ENCODE measurements around the gene KDM2A. TPM values are rescaled to one million over a fixed set of nuclear protein-coding genes. Genes with fewer than 3 reads are reported as not detected.
"Not testable (repeated sequence)": the region's sequence is repeated elsewhere in the genome, so short reads cannot be mapped to it uniquely, and the experiment has no call there.

KDM2A gene
- total RNA-seq, 2 donors from 2014 or later = 40.1 to 130 TPM

DNA sequence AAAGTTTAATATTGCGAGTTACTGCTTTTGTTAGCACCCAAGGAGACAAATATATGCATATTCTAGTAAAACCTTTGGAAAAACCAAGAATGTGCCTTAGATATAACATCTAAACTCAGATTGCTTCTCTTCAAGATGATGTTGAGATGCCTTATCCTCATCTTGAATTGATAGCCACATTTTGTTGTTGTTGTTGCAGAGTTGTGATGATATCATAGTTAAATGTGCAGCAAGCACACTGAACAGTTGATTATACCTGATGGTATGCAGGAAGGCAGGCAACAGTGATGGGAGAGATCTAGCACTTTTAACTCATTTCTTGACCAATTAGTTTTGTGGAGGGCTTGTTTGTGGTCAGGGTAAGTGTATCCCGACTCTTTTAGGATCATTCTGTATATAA, 48.0 kb downstream of the KDM2A start:
- Histone ChIP-seq H3K9me3 (no peaks in the 10 kb centered on the region), H3K4me1 (ENCODE audit: control insufficient read depth in 1 of 2, low read depth in 2 of 2) (peaks cover 7 to 33% of the 10 kb centered on the region in 2 donors), H3K36me3 (no peaks in the 10 kb centered on the region), H3K27ac (no peak overlapping the region), H3K4me3 (no peak overlapping the region), H3K27me3 (replicated peaks; ENCODE audit: insufficient read depth) (no peaks in the 10 kb centered on the region)
- ATAC-seq (ENCODE audit: insufficient number of reproducible peaks, low FRiP score, low read depth) (no peak), DNase-seq (ENCODE audit: low spot score) (no peak)
- no peak for TF ChIP-seq CTCF (IDR thresholded peaks at IDR 0.05)

GRCh38 chr11:67167719-67168118, 48.7 kb downstream of the KDM2A start:
- H3K27ac ChIP-seq = no peak overlapping the region

GRCh38 chr11:67168911-67169310, 49.8 kb downstream of the KDM2A start:
- H3K27me3 ChIP-seq (replicated peaks; ENCODE audit: insufficient read depth); H3K9me3 ChIP-seq; H3K4me3 ChIP-seq; H3K36me3 ChIP-seq; H3K27ac ChIP-seq; DNase-seq (ENCODE audit: low spot score); ATAC-seq (ENCODE audit: insufficient number of reproducible peaks, low FRiP score, low read depth): not testable (repeated sequence)
- H3K4me1 ChIP-seq (ENCODE audit: control insufficient read depth in 1 of 2, low read depth in 2 of 2) = peaks cover 7 to 35% of the 10 kb centered on the region in 2 donors

More at GRCh38 chr11:67167719-67168118, 48.7 kb downstream of the KDM2A start:
- Histone ChIP-seq H3K4me3 (no peak overlapping the region), H3K4me1 (ENCODE audit: control insufficient read depth in 1 of 2, low read depth in 2 of 2) (peaks cover 7 to 33% of the 10 kb centered on the region in 2 donors), H3K9me3 (no peaks in the 10 kb centered on the region), H3K36me3 (no peaks in the 10 kb centered on the region), H3K27me3 (replicated peaks; ENCODE audit: insufficient read depth) (no peaks in the 10 kb centered on the region)
- TF ChIP-seq CTCF (IDR thresholded peaks at IDR 0.05) = no peak
- no peak for DNase-seq (ENCODE audit: low spot score)
- no peak for ATAC-seq (ENCODE audit: insufficient number of reproducible peaks, low FRiP score, low read depth)

GRCh38 chr11:67174311-67174710, 55.2 kb downstream of the KDM2A start:
- no peak for TF ChIP-seq CTCF (IDR thresholded peaks at IDR 0.05)
- H3K4me3 ChIP-seq = no peak overlapping the region
- no peaks in the 10 kb centered on the region for H3K9me3 ChIP-seq
- peaks cover 0 to 6% of the 10 kb centered on the region in 2 donors for H3K4me1 ChIP-seq (ENCODE audit: control insufficient read depth in 1 of 2, low read depth in 2 of 2)
- ATAC-seq (ENCODE audit: insufficient number of reproducible peaks, low FRiP score, low read depth) (no peak), DNase-seq (ENCODE audit: low spot score) (no peak)
- H3K27ac ChIP-seq = no peak overlapping the region
- H3K36me3 ChIP-seq = no peaks in the 10 kb centered on the region
- H3K27me3 ChIP-seq (replicated peaks; ENCODE audit: insufficient read depth) = no peaks in the 10 kb centered on the region

DNA sequence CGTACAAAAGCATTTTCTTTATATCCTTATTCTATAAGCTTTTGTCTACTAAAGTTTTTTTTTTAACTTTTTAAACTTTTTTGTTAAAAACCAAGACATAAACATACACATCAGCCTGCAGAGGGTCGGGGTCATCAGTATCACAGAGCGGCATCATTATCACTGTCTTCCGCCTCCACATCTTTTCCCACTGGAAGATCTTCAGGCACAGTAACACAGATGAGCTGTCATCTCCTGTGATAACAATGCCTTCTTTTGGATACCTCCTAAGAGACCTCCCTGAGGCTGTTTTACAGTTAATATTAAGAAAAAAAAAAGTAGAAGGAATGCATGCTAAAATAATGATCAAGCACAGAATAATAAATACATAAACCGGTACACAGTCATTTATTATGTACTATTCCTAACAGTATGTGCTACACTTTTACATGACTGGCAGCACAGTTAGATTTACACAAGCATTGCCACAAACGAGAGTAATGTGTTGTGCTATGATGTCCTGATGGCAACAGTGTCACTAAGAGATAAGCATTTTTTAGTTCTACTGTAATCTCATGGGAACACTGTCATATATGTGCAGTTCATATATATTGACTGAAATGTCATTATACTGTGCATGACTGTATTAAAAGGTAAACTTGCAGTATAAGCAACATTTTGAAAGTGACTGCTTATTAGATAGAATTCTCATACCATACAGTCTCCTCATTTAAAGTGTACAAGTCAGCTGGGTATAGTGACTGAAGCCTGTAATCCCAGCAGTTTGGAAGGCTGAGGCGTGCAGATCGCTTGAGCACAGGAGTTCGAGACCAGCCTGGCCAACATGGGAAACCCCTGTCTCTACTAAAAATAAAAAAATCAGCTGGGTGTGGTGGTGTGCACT, 58.6 kb downstream of the KDM2A start:
- Histone ChIP-seq H3K4me3 (no peak overlapping the region), H3K27me3 (replicated peaks; ENCODE audit: insufficient read depth) (no peaks in the 10 kb centered on the region), H3K27ac (no peak overlapping the region), H3K36me3 (peaks cover 5% of the 10 kb centered on the region), H3K9me3 (no peaks in the 10 kb centered on the region), H3K4me1 (ENCODE audit: control insufficient read depth in 1 of 2, low read depth in 2 of 2) (peaks cover 0 to 9% of the 10 kb centered on the region in 2 donors)
- no peak for TF ChIP-seq CTCF (IDR thresholded peaks at IDR 0.05)
- ATAC-seq (ENCODE audit: insufficient number of reproducible peaks, low FRiP score, low read depth) (no peak), DNase-seq (ENCODE audit: low spot score) (no peak)
